HUDEP-2 (cell line): ENCODE results near the gene NAA80.
"Not testable (repeated sequence)": the region's sequence is repeated elsewhere in the genome, so short reads cannot be mapped to it uniquely, and the experiment has no call there.

Source experiments
- DNase-seq, 76 experiments: peaks; one replicate each; lab custom pipeline; 2025; ENCODE audit not compliant: unreplicated experiment in 76 of 76; lab: John Stamatoyannopoulos, UW

The NAA80 gene

DNA sequence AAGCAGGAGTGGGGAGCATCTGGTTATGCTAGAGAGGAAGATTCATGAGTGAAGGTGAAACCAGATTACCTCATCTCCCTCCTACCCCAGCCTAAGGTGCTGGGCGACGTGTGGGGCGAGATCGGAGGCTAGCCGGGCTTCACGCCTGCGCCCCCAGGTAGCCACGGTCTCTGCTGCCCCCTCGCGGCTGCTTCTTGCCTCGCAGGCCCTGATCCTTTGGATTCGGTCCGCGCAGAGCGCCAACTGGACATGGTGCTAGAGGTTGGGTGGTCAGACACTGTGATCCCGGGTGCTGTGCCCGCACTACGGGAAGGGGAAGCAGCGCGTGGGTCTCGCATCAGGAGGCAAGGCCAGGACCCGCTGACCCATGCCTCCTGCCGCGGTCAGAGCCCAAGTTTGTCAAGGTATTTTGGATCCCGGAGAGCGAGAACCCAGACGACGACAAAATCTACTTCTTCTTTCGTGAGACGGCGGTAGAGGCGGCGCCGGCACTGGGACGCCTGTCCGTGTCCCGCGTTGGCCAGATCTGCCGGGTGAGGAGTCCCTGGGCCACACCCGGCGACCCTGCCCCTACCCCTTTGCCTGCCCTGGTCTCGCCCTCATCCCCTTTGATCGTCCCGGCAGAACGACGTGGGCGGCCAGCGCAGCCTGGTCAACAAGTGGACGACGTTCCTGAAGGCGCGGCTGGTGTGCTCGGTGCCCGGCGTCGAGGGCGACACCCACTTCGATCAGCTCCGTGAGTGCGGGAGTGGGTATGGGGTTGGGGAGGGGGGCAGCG lies 26.1 kb downstream of the NAA80 start:
- DNase-seq = peak in 68 of 76 experiments; percentile 3 to 91 (median 64)

DNA sequence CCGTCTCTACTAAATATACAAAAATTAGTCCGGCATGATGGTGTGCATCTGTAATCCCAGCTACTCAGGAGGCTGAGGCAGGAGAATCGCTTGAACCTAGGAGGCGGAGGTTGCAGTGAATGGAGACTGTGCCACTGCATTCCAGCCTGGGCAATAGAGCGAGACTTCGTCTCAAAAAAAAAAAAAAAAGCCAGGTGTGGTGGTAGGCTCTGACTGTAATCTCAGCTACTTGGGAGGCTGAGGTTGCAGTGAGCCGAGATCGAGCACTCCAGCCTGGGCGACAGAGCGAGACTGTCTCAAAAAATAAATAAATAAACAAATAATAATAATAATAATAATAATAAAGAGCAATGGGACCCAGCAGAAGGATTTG lies 26.7 kb downstream of the NAA80 start:
- not testable (repeated sequence) for DNase-seq

DNA sequence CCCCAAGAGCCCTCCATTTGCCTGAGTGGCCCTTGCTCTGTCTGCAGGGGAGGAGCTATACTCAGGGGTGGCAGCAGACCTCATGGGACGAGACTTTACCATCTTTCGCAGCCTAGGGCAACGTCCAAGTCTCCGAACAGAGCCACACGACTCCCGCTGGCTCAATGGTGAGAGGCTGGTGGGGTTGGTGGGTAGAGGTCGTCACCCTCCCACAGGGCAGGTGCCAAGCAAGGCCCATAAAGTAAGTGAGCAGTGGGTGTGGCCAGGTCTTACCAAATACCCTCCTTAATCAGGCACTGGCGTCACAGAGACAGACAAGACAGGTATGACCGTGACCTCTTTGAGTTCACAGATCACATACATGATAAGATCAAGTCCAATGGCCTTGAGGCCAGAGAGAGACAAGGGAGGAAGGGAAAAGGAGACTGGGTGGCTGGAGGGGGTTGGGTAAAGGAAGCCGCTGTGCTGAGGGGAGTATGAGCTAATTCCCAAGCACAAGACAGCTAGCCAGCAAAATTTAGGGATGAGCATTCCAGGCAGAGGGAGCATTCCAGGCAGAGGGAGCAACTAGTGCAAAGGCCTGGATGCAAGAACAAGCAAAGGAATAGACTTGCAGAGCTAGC lies 27.8 kb downstream of the NAA80 start:
- DNase-seq = no peak

DNA sequence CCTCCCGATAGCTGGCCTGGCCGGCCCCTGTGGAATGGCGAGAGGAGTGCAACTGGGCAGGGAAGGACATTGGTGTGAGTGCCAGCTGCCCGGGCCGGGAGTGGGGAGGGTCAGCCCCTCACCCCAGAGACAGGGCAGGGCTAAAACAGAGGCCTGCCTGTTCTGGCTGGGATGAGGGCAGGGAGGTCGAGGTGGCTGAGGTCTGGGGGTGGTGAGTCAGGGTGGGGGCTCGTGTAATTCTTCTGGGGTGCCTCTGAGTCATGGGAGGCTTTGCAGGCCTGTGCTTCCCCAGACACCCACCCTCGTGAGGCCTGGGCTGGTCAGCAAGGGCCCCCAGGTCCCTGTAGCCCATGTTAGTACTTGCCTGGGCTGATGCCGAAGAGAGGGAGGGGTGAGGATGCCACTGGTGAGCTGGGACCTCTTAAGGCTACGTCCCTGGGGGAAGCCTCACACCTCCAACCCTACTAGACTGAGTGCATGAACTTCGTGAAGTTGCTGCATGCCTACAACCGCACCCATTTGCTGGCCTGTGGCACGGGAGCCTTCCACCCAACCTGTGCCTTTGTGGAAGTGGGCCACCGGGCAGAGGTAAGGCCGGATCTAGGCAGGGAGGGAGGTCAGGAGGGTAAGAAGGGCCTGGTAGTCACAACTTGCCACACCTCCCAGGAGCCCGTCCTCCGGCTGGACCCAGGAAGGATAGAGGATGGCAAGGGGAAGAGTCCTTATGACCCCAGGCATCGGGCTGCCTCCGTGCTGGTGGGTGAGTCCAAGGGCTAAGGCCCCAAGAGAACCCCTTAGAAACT lies 28.6 kb downstream of the NAA80 start:
- DNase-seq = no peak

DNA sequence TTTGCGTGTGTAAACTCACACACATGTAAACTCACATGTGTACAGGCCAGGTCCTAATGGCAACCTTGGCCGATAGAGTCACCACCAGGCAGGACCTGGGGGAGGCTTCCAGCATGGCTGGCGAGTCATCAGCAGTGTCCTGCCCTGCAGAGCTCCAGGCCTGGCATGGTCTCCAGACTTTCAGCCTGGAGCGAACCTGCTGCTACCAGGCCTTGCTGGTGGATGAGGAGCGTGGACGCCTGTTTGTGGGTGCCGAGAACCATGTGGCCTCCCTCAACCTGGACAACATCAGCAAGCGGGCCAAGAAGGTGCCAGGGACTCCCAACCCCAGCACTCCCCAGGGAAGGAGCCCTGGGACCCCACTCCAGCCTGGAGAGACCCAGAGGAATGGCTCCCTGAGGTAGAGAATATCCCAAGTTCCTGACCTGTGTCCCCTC lies 29.2 kb downstream of the NAA80 start:
- peak in 2 of 76 experiments; percentile 1 to 6 for DNase-seq

DNA sequence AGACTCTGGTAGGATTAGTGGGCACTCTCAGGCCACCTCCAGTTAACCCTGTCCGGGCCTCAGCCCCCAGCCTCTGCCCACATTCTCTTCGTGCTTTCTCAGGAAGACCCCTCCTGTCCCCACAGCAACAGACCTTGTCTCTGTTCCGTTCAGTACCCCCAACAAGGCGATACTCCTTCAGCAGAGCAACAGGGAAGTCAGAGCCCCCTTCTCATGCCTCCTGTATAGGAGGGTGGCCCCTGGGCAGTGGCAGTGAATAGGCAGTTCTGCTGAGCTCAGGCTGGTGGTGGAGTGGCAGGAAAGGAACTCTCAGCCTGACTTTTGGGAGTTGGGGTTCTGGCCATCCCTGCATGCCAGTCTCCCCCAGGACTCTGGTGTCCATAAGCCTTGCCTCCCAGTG lies 29.7 kb downstream of the NAA80 start:
- no peak for DNase-seq

DNA sequence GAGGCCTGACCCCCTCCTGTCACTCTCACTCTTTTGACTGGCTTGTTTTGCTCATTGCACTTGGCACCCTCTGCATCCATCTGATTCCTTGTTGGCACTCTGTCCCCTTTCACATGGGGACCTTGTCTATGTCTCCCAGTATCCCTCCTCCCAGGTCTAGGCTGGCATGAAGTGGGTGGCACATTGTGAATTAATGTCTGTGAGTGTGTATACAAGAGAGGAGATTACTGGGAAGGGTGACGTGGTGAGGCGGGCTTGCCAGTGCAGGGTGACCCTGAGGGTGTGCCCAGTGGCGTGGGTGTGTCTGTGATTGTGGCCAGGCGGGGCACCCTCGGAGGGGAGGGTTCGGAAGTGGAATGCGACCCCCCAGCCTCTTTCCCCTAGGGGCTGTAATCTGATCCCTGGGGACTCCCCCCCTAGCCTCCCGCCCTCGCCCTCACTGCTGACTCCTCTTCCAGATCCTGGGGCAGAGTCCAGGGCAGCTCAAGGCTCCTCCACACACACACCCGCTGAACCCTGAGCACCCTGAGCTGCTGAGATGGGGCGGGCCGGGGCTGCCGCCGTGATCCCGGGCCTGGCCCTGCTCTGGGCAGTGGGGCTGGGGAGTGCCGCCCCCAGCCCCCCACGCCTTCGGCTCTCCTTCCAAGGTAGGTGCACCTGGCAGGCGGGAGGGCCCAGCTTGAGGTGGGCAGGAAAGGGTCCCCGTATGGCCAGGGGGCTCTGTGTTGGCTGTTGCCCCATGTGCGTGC lies 30.3 kb downstream of the NAA80 start, which contains the start of gene SEMA3B:
Gene SEMA3B, plus strand, starts transcription at position 445 of the 749 bp plus-strand sequence. Its CDS starts 94 bp downstream, at position 539.
- DNase-seq = peak in 23 of 76 experiments; percentile 4 to 34 (median 22)

DNA sequence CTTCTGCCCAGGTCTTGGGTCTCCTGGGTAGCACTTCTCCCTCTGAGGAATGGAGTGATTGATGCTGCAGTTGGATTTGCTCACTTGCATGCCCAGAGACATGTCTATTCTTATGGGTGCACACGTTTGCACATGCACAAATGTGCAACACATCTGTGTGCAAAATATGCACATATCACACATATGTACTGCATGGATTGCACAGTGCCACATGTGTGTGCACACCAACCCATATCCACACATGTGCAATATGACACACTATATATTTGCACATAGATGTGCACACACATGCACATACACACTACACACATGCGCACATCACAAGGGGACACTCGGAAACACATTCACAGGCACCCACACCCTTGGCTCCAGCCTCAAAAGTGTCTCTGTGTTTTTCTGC lies 30.9 kb downstream of the NAA80 start:
- DNase-seq = no peak

DNA sequence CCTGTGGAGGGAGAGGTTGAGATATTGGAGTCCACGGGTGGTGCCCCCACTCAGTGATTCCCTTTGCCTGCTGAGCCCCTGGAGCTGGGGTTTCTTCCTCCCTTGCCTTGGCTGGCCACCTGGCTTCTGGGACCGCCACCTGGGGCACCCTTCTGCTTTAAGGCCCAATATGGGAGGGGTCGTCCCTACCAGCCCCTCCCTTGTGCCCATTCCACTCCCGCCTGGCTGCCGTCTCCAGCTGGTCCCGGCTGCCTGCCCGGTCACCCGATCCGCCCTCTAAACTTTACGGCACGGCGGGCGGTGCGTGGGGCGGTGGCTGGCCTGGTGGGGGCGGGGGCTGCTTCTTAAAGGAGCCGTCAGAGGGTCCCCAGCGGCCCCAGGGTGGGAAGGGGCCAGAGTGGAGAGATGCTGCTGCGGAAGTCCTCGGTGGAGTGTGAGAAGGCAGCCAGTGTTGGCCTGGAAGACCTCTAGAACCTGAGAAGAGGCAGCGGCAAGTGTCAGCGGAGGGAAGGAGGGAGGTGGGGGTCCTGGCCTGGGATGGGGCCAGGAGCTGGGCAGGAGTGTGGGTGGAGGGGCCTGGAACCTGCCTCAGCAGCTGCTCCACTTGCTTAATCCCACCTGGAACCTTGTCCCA lies 31.8 kb downstream of the NAA80 start:
- no peak for DNase-seq

DNA sequence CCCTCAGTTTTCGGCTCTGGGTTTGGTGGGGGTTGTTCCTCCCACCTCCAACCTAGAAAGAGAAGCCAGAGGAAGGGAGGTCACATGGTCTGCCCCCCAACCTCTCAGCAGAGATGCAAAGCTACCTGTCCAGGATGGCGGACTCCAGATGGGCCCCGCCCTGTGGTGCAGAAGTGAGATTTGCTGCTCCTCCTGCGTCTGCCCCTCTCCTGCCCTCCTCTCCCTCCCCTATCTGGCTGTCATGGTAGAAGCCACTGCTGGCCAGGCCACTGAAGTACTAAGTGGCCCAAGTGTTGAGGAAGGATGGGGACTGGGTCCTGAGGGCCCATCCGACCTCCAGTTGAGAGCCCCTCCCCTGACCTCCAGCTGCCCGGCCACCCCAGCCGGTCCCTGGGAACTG lies 32.4 kb downstream of the NAA80 start:
- DNase-seq = no peak

DNA sequence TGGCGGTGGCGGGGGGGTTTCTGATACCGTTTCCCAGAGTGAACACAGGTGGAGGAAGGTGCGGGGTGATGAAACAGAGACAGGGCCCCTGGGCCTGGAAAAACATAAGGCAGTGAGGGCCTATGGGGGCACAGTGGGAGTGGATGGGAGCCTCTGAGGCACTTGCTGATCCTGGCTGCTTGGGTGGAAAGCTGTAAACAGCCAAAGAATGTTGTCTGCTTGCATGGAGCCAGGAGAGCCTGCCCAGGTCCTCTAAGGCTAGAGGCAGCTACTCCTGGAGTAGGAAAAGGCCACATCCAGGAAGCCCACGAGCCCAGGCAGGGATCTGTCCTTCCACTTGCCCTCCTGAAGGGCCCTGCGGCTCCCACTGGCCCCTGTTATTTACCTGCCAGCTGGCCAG lies 33.2 kb downstream of the NAA80 start:
- no peak for DNase-seq

DNA sequence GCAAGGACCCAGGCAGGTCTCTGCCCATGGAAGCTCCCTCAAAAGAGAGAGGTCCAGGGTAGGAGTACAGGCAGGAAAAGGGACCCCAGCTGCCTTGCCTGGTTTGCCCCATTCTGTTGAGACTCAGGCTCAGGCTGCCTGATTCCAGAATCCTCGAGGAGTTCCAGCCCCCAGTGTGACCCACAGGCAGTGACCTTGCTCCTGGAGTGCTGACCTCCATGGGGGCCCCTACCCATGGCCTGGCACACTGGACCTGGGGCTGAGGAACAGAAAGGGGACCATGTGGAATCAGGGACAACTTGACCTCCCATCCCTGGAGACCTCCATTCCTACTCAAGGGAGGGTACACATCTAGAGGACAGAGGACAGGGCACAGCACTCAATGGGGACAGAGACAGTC lies 33.6 kb downstream of the NAA80 start:
- DNase-seq = no peak

DNA sequence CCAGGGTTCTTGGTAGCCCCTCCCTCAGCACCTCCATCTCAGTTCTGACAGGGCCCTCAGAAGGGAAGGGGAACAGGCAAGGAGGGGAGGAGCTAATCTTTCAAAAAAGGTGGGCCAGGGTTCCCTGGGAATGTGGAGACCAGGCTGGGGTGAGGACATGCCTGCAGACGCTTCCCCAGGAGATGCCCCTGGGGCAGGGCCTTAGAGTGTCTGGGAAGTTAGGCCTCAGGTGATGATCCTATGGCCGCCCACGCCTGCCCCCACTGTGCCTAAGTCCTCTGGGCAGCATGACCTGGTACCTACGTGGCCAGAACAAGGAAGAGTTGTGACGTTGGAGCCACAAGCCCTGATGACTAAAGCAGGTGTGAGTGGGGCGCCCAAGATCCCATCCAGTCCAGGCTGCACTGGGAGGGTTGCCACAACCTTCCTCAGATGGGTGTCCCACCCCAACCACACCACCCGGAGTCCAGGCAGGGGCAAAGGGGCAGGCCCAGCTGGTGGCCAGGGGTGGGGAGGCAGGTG lies 34.2 kb downstream of the NAA80 start:
- DNase-seq = no peak

DNA sequence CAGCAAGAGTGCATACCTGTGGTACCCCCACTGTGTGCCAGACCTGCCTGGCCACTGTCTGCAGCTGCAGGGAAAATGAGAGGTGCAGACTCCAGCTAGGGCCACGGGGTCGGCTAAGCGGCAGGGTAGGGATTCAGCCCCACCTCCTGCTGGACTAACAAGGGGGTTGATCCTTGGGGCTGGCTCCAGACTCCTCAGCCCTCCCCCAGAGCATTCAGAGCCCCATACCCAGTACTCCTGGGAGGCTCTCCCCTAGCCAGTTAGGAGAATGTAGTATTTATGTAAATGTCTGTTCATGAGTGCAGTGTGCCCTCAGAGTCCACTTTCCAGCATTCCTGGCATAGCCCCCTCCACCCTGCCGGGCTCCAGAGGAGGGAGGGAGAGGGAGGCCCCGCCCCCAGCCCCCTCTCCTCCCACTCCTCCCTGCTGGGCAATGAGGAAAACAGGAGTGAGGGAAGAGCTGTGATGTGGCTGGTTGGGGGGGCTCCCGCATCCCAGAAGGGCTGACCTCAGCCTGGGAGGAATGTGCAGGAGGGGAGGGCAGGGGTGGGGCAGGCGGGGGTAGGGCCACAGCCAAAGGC lies 34.7 kb downstream of the NAA80 start:
- DNase-seq = no peak

DNA sequence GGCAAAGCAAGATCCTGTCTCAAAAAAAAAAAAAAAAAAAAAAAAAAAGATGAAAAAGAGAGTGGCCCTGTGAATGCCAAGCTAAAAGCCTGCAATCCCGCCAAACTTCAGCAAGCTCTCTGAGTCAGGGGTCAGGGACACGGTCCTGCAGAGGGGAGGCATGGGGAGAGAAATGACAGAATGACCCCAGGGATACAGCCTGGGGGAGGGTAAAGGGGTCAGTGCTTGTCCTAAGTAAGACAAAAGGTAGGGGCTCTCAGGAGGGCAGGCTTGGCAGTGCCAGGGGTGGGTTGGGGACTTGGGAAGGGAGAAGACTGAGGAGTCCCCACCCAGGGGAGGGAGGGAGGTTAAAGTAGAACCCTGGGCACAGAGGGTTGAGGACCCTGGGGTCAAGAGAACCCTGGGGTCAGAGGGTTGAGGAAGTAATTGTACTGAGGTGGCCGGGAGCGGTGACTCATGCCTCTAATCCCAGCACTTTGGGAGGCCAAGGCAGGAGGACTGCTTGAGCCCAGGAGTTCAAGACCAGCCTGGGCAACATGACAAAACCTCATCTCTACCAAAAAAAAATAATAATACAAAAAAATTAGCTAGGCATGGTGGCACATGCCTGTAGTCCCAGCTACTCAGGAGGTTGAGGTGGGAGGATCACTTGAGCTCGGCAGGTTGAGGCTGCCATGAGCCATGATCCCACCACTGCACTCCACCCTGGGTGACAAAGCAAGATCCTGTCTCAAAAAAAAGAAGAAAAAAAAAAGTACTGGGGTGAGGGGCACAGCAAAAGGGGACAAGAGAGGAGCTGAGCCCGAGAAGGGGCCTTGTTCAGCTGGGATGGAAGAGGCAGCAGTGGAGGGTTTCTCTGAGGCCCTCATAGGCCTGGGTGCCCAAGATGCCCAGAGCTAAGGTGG lies 35.5 kb downstream of the NAA80 start:
- no peak for DNase-seq

DNA sequence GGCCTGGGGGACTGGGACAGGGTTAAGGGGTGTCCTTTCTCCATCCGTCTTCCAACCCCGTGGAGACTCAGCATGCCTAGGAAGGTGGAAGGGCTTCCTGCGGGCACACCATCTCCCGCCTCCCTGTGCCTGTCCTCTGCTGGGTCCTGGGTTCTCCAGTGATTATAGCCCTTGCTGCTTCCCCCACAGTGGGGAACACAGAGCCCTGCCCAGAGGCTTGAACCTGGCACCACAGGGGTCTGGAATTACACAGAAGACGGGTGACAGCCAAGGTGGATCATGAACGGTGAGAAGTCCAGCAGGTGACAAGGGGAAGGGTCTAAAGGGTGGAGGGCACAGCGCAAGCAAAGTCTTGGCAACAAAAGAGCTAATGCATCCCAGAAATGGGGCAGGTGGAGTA lies 36.4 kb downstream of the NAA80 start:
- no peak for DNase-seq

DNA sequence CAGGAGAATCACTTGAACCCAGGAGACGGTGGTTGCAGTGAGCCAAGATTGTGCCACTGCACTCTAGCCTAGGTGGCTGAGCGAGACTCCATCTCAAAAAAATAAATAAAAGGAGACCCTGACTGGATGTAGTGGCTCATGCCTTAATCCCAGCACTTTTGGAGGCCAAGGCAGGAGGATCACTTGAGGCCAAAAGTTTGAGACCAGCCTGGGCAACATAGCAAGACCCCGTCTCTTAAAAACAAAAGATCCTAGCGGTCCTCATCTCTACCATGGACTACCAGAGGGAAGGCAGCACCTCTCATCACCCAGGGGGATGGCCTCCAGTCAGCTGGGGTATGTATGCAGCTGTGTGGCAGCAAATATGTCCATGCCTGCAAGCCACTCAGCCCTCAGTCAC lies 37.0 kb downstream of the NAA80 start:
- not testable (repeated sequence) for DNase-seq

DNA sequence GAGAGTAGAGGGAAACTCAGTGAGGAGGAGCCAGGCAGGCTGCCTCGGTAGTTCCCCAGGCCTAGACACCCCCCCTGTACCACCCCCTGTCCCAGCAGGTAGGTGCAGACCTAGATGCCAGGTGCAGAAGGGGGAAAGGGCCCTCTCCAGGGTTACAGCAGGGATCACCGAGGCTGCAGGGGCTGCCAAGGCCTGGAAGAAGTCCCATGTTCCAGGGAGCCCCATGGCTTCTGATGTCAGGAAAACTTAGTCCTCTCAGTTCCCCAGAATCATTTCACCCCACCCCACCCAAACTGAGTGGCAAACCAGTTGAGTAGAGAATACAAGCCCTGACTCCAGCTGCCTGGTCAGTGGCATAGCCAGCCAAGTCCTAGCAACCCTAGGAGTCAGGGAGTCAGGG lies 37.7 kb downstream of the NAA80 start:
- DNase-seq = no peak
